PC-3 (cell line): ENCODE data around the gene RNF149.
"Not testable (repeated sequence)": the region's sequence is repeated elsewhere in the genome, so short reads cannot be mapped to it uniquely, and the experiment has no call there.

Source experiments
- CTCF ChIP-seq: fragments of 300-600 bp; sonication (generic); conservative IDR thresholded peaks from 2 replicates; pipeline ENCODE4 v1.5.1; 2017; ENCODE audit warnings: antibody characterized with exemption, low read depth, mild to moderate bottlenecking, low read length
- EZH2 ChIP-seq: fragments of 300-600 bp; sonication (generic); IDR thresholded peaks from one replicate; pipeline ENCODE4 v1.6.1; 2017; ENCODE audit warnings: antibody characterized with exemption, mild to moderate bottlenecking, low read length; ENCODE audit not compliant: unreplicated experiment

DNA sequence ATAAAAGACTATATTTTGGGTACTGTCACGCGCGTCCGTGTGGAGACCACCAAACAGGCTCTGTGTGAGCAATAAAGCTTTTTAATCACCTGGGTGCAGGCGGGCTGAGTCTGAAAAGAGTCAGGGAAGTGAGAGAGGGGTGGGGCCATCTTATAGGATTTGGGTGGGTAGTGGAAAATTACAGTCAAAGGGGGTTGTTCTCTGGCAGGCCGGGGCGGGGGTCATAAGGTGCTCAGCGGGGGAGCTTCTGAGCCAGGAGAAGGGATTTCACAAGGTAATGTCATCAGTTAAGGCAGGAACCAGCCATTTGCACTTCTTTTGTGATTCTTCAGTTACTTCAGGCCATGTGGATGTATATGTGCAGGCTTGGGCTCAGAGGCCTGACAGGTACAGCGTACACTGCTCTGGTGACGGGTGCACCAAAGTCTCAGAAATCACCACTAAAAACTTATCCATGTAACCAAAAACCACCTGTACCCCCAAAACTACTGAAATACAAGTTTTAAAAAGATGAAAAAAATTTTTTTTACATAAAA, 57.2 kb downstream of the RNF149 start:
- not testable (repeated sequence) for TF ChIP-seq CTCF, EZH2
